TTC549 (cell line): ENCODE measurements around the gene AAK1.

Experiments used
- FAIRE-seq: peaks from 2 replicates; lab custom pipeline; 2012; peaks lifted over from hg19 to GRCh38; lab: Jason Lieb, UNC

The AAK1 gene

GRCh38 chr2:69535817-69536241, 107.7 kb downstream of the AAK1 start:
- no peak for FAIRE-seq

- FAIRE-seq, result no peak
Measured at GRCh38 chr2:69531186-69531585, 112.4 kb downstream of the AAK1 start.

GRCh38 chr2:69529480-69529879, 114.1 kb downstream of the AAK1 start:
- no peak for FAIRE-seq

GRCh38 chr2:69525261-69525660, 118.3 kb downstream of the AAK1 start:
- no peak for FAIRE-seq

- FAIRE-seq, result no peak
Measured at GRCh38 chr2:69524799-69525198, 118.7 kb downstream of the AAK1 start.

GRCh38 chr2:69521747-69522146, 121.8 kb downstream of the AAK1 start:
- FAIRE-seq, result no peak

- no peak for FAIRE-seq
Measured at GRCh38 chr2:69518841-69519240, 124.7 kb downstream of the AAK1 start.

- no peak for FAIRE-seq
Measured at GRCh38 chr2:69517410-69517809, 126.1 kb downstream of the AAK1 start.

- FAIRE-seq, result no peak
Measured at GRCh38 chr2:69514819-69515218, 128.7 kb downstream of the AAK1 start.

GRCh38 chr2:69514406-69514805, 129.1 kb downstream of the AAK1 start:
- FAIRE-seq, result no peak

GRCh38 chr2:69512446-69512845, 131.1 kb downstream of the AAK1 start:
- FAIRE-seq, result no peak

GRCh38 chr2:69510204-69510603, 133.3 kb downstream of the AAK1 start:
- no peak for FAIRE-seq

- FAIRE-seq, result no peak
Measured at GRCh38 chr2:69509750-69510140, 133.8 kb downstream of the AAK1 start.

- no peak for FAIRE-seq
Measured at GRCh38 chr2:69509011-69509749, 134.4 kb downstream of the AAK1 start.

GRCh38 chr2:69505710-69506109, 137.8 kb downstream of the AAK1 start:
- FAIRE-seq, result no peak

GRCh38 chr2:69501301-69501700, 142.2 kb downstream of the AAK1 start:
- no peak for FAIRE-seq

- no peak for FAIRE-seq
Measured at GRCh38 chr2:69499966-69500365, 143.6 kb downstream of the AAK1 start.

- no peak for FAIRE-seq
Measured at GRCh38 chr2:69499242-69499641, 144.3 kb downstream of the AAK1 start.

GRCh38 chr2:69495861-69496260, 147.7 kb downstream of the AAK1 start:
- FAIRE-seq, result no peak

GRCh38 chr2:69495008-69495407, 148.5 kb downstream of the AAK1 start:
- no peak for FAIRE-seq

GRCh38 chr2:69494126-69494525, 149.4 kb downstream of the AAK1 start:
- FAIRE-seq, result no peak

GRCh38 chr2:69493268-69493667, 150.3 kb downstream of the AAK1 start:
- no peak for FAIRE-seq

- FAIRE-seq, result no peak
Measured at GRCh38 chr2:69491864-69492263, 151.7 kb downstream of the AAK1 start.

GRCh38 chr2:69490486-69490885, 153.1 kb downstream of the AAK1 start:
- FAIRE-seq, result no peak

- no peak for FAIRE-seq
Measured at GRCh38 chr2:69489793-69490192, 153.7 kb downstream of the AAK1 start.
